ENCODE measurements around the gene KAZN.

Gene KAZN

DNA sequence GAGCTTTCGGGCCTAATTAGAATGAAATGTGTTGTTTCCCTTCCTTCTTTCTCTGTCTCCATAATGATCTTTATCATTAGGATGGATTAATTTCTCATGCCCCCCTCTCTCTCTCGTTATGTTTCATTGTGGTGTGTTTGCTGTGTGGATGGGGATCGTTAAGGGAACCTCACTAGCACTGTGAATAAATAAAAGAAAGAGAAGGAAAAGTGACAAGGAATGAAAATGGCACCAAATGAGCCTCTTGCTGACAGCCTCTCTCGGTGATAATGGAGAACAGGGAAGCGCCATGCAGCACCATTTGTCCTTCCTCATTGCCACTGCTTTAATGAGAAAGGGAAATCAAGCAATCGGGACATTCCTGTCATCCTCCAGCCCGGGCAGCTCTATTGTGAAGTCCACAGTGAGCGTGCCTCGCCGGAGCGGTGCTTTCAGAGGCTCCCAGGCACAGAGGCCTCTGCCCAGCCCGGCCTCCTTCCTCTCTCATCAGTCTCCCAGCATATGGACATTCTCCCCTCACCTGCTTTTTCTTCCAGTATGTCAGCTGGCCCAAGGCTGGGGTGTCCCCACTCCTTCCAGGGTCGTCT, 289.4 kb downstream of the KAZN start:
- H3K9me2 ChIP-seq (replicated peaks; ENCODE audit: control insufficient read depth, low read length): no peaks in the 10 kb centered on the region
- TF ChIP-seq, protein P1, sequence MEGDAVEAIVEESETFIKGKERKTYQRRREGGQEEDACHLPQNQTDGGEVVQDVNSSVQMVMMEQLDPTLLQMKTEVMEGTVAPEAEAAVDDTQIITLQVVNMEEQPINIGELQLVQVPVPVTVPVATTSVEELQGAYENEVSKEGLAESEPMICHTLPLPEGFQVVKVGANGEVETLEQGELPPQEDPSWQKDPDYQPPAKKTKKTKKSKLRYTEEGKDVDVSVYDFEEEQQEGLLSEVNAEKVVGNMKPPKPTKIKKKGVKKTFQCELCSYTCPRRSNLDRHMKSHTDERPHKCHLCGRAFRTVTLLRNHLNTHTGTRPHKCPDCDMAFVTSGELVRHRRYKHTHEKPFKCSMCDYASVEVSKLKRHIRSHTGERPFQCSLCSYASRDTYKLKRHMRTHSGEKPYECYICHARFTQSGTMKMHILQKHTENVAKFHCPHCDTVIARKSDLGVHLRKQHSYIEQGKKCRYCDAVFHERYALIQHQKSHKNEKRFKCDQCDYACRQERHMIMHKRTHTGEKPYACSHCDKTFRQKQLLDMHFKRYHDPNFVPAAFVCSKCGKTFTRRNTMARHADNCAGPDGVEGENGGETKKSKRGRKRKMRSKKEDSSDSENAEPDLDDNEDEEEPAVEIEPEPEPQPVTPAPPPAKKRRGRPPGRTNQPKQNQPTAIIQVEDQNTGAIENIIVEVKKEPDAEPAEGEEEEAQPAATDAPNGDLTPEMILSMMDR (IDR thresholded peaks at IDR 0.05; ENCODE audit: low read depth, low read length, poor library complexity, severe bottlenecking): no peak
- TF ChIP-seq EZH2phosphoT487 (IDR thresholded peaks at IDR 0.05; ENCODE audit: borderline replicate concordance, low read length): no peak
- H3K4me1 ChIP-seq (ENCODE audit: control insufficient read depth, low read length): peaks cover 1% of the 10 kb centered on the region
- H3K27ac ChIP-seq (ENCODE audit: low read depth, low read length): no peak overlapping the region
- no peaks in the 10 kb centered on the region for H4K20me1 ChIP-seq (ENCODE audit: control insufficient read depth, insufficient read depth, low read depth, low read length)
- H3K27me3 ChIP-seq (ENCODE audit: control insufficient read depth, low read length): no peaks in the 10 kb centered on the region
- no peak overlapping the region for H3K4me3 ChIP-seq (ENCODE audit: low read length)
- no peak overlapping the region for H3K4me2 ChIP-seq (ENCODE audit: low read length)
- no peaks in the 10 kb centered on the region for H3K36me3 ChIP-seq (ENCODE audit: control insufficient read depth, low read length)
- no peaks in the 10 kb centered on the region for H3K9me3 ChIP-seq (ENCODE audit: control insufficient read depth, insufficient read depth, low read length)
- no peaks in the 10 kb centered on the region for H3K79me2 ChIP-seq (ENCODE audit: control insufficient read depth, low read length)
- no peaks in the 10 kb centered on the region for H3F3A ChIP-seq (ENCODE audit: control insufficient read depth, insufficient read depth)

DNA sequence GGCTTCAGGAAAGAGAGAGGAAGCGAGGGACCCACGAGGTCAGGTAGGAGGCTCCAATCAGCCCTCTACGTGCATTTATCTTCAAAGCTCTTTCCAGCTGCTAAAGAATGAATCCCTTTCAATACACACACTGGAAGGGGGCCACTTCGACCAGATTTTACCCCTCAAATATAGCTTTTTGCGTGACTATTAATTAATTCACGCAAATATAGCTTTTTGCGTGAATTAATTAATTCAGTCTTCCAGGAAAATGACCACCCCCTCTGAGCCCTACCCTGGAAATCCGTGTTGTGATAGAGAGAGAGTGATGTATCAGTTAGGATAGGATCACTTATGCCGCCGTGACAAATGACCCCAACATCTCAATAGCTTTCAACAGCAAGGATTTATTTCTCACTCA, 289.9 kb downstream of the KAZN start:
- H3K27ac ChIP-seq (ENCODE audit: low read depth, low read length): no peak overlapping the region
- H3K36me3 ChIP-seq (ENCODE audit: control insufficient read depth, low read length): no peaks in the 10 kb centered on the region
- TF ChIP-seq EZH2phosphoT487 (IDR thresholded peaks at IDR 0.05; ENCODE audit: borderline replicate concordance, low read length): no peak
- TF ChIP-seq, protein P1 (IDR thresholded peaks at IDR 0.05; ENCODE audit: low read depth, low read length, poor library complexity, severe bottlenecking): no peak
- no peaks in the 10 kb centered on the region for H3K9me2 ChIP-seq (replicated peaks; ENCODE audit: control insufficient read depth, low read length)
- no peak overlapping the region for H3K4me3 ChIP-seq (ENCODE audit: low read length)
- H3K79me2 ChIP-seq (ENCODE audit: control insufficient read depth, low read length): no peaks in the 10 kb centered on the region
- H3K4me1 ChIP-seq (ENCODE audit: control insufficient read depth, low read length): no peaks in the 10 kb centered on the region
- H4K20me1 ChIP-seq (ENCODE audit: control insufficient read depth, insufficient read depth, low read depth, low read length): no peaks in the 10 kb centered on the region
- H3K9me3 ChIP-seq (ENCODE audit: control insufficient read depth, insufficient read depth, low read length): no peaks in the 10 kb centered on the region
- no peaks in the 10 kb centered on the region for H3K27me3 ChIP-seq (ENCODE audit: control insufficient read depth, low read length)
- H3K4me2 ChIP-seq (ENCODE audit: low read length): no peak overlapping the region
- no peaks in the 10 kb centered on the region for H3F3A ChIP-seq (ENCODE audit: control insufficient read depth, insufficient read depth)

DNA sequence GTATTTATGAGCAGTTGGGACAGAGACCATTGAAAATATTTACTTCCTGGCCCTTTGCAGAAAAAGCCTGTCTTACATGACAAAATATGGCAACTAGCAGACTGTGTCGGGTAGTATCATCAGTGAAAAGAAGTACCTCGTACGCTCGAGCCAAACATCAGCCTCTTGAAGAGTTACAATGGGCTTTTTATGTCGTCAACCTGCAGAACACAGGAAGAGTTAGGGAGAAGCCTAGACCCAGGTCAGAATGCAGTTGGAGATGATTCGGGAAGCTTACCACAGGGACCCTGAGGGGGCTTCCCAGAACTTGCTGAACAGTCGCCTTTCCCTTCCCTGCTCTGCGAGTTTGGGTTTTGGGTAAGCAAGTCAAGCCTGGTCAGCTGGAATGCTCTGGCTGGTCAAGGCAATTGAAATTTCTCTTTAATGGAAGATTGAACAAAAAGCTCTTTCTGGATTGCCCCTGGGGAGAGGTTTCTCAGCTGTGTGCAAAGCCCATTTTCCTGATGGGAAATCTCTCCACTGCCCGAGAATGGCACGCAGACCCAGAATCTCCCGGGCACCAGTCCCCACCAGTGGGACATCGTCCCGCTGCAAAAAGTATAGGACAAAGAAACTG, 291.4 kb downstream of the KAZN start:
- no peak overlapping the region for H3K27ac ChIP-seq (ENCODE audit: low read depth, low read length)
- H3K9me3 ChIP-seq (ENCODE audit: control insufficient read depth, insufficient read depth, low read length): no peaks in the 10 kb centered on the region
- H3K36me3 ChIP-seq (ENCODE audit: control insufficient read depth, low read length): no peaks in the 10 kb centered on the region
- no peaks in the 10 kb centered on the region for H4K20me1 ChIP-seq (ENCODE audit: control insufficient read depth, insufficient read depth, low read depth, low read length)
- H3K9me2 ChIP-seq (replicated peaks; ENCODE audit: control insufficient read depth, low read length): no peaks in the 10 kb centered on the region
- no peaks in the 10 kb centered on the region for H3K79me2 ChIP-seq (ENCODE audit: control insufficient read depth, low read length)
- H3K4me1 ChIP-seq (ENCODE audit: control insufficient read depth, low read length): no peaks in the 10 kb centered on the region
- H3K27me3 ChIP-seq (ENCODE audit: control insufficient read depth, low read length): 0 out of 2 replicates have a peak, but pooled peaks cover 2% of the 10 kb centered on the region
- H3K4me2 ChIP-seq (ENCODE audit: low read length): no peak overlapping the region
- TF ChIP-seq EZH2phosphoT487 (IDR thresholded peaks at IDR 0.05; ENCODE audit: borderline replicate concordance, low read length): no peak
- TF ChIP-seq, protein P1 (IDR thresholded peaks at IDR 0.05; ENCODE audit: low read depth, low read length, poor library complexity, severe bottlenecking): no peak
- H3K4me3 ChIP-seq (ENCODE audit: low read length): no peak overlapping the region
- H3F3A ChIP-seq (ENCODE audit: control insufficient read depth, insufficient read depth): no peaks in the 10 kb centered on the region
